OCI-LY1 (cell line): ENCODE measurements around the gene STYXL1.

Experiments used
- CTCF ChIP-seq: fragments of 200-600 bp; sonication (generic), shearing (Covaris generic); IDR thresholded peaks from 2 replicates; pipeline ENCODE4 v1.5.1; 2017; ENCODE audit warnings: mild to moderate bottlenecking, antibody characterized with exemption, low read length, moderate library complexity, mixed read lengths
- EZH2 ChIP-seq: fragments of 200-600 bp; sonication (generic), shearing (Covaris generic); IDR thresholded peaks from 2 replicates; pipeline ENCODE4 v1.8.0; 2017; ENCODE audit warnings: borderline replicate concordance, mixed run types, mild to moderate bottlenecking, antibody characterized with exemption, low read length, moderate library complexity, mixed read lengths

- no peak for TF ChIP-seq CTCF
- no peak for TF ChIP-seq EZH2
Observed at GRCh38 chr7:76080204-76080603, 32.4 kb upstream of the STYXL1 start.
